GM18511 (cell line): ENCODE measurements around the gene PNRC2.

ENCODE experiments used
- ATAC-seq: cut with Tn5 transposase; IDR thresholded peaks from one replicate; pipeline ENCODE4 v1.9.1; 2021; ENCODE audit warnings: mild to moderate bottlenecking, moderate library complexity; ENCODE audit not compliant: unreplicated experiment

PNRC2 gene

GRCh38 chr1:23959461-23960290, at the start of gene PNRC2:
Gene PNRC2 (plus strand): TSS chr1:23959828. CDS start chr1:23961458, 1,630 bp downstream.
- peak; percentile 89 for ATAC-seq

- ATAC-seq = no peak
These were observed 49.5 kb upstream of the PNRC2 start for GRCh38 chr1:23910144-23910543.

GRCh38 chr1:23910553-23911246, 48.9 kb upstream of the PNRC2 start:
- no peak for ATAC-seq

GRCh38 chr1:23911921-23912320, 47.7 kb upstream of the PNRC2 start:
- no peak for ATAC-seq

- no peak for ATAC-seq
These were observed 46.3 kb upstream of the PNRC2 start, which contains the start of gene CNR2 for GRCh38 chr1:23913212-23913880. Gene CNR2 (minus strand): TSS chr1:23913362. CDS start chr1:23875617, 37,745 bp downstream.

- ATAC-seq = no peak
These were observed 44.7 kb upstream of the PNRC2 start for GRCh38 chr1:23914921-23915320.

GRCh38 chr1:23915466-23915865, 44.2 kb upstream of the PNRC2 start:
- ATAC-seq = no peak

- peak; percentile 62 for ATAC-seq
These were observed 43.2 kb upstream of the PNRC2 start for GRCh38 chr1:23916209-23917131.

GRCh38 chr1:23922321-23922943, 37.2 kb upstream of the PNRC2 start:
- ATAC-seq = no peak

GRCh38 chr1:23923592-23924499, 35.8 kb upstream of the PNRC2 start:
- no peak for ATAC-seq

- no peak for ATAC-seq
These were observed 35.0 kb upstream of the PNRC2 start for GRCh38 chr1:23924601-23925000.

- no peak for ATAC-seq
These were observed 34.3 kb upstream of the PNRC2 start for GRCh38 chr1:23925279-23925678.

- no peak for ATAC-seq
These were observed 32.5 kb upstream of the PNRC2 start for GRCh38 chr1:23927097-23927496.

- ATAC-seq = no peak
These were observed 30.8 kb upstream of the PNRC2 start for GRCh38 chr1:23928789-23929188.

GRCh38 chr1:23930270-23930669, 29.4 kb upstream of the PNRC2 start:
- no peak for ATAC-seq

GRCh38 chr1:23930861-23931490, 28.7 kb upstream of the PNRC2 start:
- ATAC-seq = no peak

- no peak for ATAC-seq
These were observed 28.1 kb upstream of the PNRC2 start for GRCh38 chr1:23931491-23931880.

GRCh38 chr1:23936481-23937176, 23.0 kb upstream of the PNRC2 start:
- no peak for ATAC-seq
